Trophoblast cell (in vitro differentiated cells and primary cell): Measurements from ENCODE around the gene RASSF4.
"Not testable (repeated sequence)": the region's sequence is repeated elsewhere in the genome, so short reads cannot be mapped to it uniquely, and the experiment has no call there.

Source experiments
- DNase-seq, 2 donors: peaks; one replicate each; pipeline ENCODE4 v3.0.0-alpha.2; 2016
- H2AFZ ChIP-seq: 2 replicates; pipeline ENCODE4 v1.6.1; 2013; ENCODE audit warnings: low read length, moderate library complexity, mild to moderate bottlenecking; ENCODE audit not compliant: insufficient read depth, poor library complexity
- H2AK5ac ChIP-seq: 2 replicates; pipeline ENCODE4 v1.6.1; 2013; ENCODE audit warnings: mild to moderate bottlenecking, low read length
- H2BK120ac ChIP-seq: 2 replicates; pipeline ENCODE4 v1.6.1; 2013; ENCODE audit warnings: low read length, mild to moderate bottlenecking, moderate library complexity; ENCODE audit not compliant: insufficient read depth, poor library complexity
- H2BK12ac ChIP-seq: 2 replicates; pipeline ENCODE4 v1.6.1; 2013; ENCODE audit warnings: mild to moderate bottlenecking, low read length, moderate library complexity
- H2BK5ac ChIP-seq: 2 replicates; pipeline ENCODE4 v1.6.1; 2013; ENCODE audit warnings: low read length, low read depth, moderate library complexity, mild to moderate bottlenecking; ENCODE audit not compliant: poor library complexity
- H3K14ac ChIP-seq: 2 replicates; pipeline ENCODE4 v1.6.1; 2013; ENCODE audit warnings: mild to moderate bottlenecking, low read length
- H3K18ac ChIP-seq: 2 replicates; pipeline ENCODE4 v1.6.1; 2013; ENCODE audit warnings: mild to moderate bottlenecking, low read length
- H3K23ac ChIP-seq: 2 replicates; pipeline ENCODE4 v1.6.1; 2013; ENCODE audit warnings: low read length
- H3K27ac ChIP-seq: 2 replicates; pipeline ENCODE4 v1.5.1; 2013; ENCODE audit warnings: low read depth, mild to moderate bottlenecking, inconsistent platforms, low read length, moderate library complexity
- H3K27me3 ChIP-seq: 2 replicates; pipeline ENCODE4 v1.6.1; 2013; ENCODE audit warnings: inconsistent platforms, mild to moderate bottlenecking, low read length, moderate library complexity; ENCODE audit not compliant: insufficient read depth
- H3K36me3 ChIP-seq, 2 experiments: 1 replicate in 1 of 2; 2 replicates in 1 of 2; pipeline ENCODE4 v1.6.1; 2013; ENCODE audit warnings: low read length in 2 of 2, mild to moderate bottlenecking in 2 of 2, moderate library complexity in 1 of 2; ENCODE audit not compliant: insufficient read depth in 2 of 2, control insufficient read depth in 1 of 2
- H3K4ac ChIP-seq: 2 replicates; pipeline ENCODE4 v1.6.1; 2013; ENCODE audit warnings: low read depth, mild to moderate bottlenecking, low read length, moderate library complexity
- H3K4me1 ChIP-seq, 2 experiments: 1 replicate in 1 of 2; 2 replicates in 1 of 2; pipeline ENCODE4 v1.6.1; 2013; ENCODE audit warnings: low read length in 2 of 2, mild to moderate bottlenecking in 2 of 2, moderate library complexity in 1 of 2; ENCODE audit not compliant: insufficient read depth in 2 of 2, control insufficient read depth in 1 of 2
- H3K4me2 ChIP-seq: 2 replicates; pipeline ENCODE4 v1.6.1; 2013; ENCODE audit warnings: inconsistent platforms, mild to moderate bottlenecking, low read length, moderate library complexity
- H3K4me3 ChIP-seq: 2 replicates; pipeline ENCODE4 v1.5.1; 2013; ENCODE audit warnings: mild to moderate bottlenecking, low read depth, low read length, inconsistent platforms
- H3K79me1 ChIP-seq: one replicate; pipeline ENCODE4 v1.6.1; 2013; ENCODE audit warnings: low read length
- H3K79me2 ChIP-seq: 2 replicates; pipeline ENCODE4 v1.6.1; 2013; ENCODE audit warnings: low read length, mild to moderate bottlenecking; ENCODE audit not compliant: control insufficient read depth, insufficient read depth, poor library complexity
- H3K9ac ChIP-seq: 2 replicates; pipeline ENCODE4 v1.6.1; 2013; ENCODE audit warnings: mild to moderate bottlenecking, low read length
- H3K9me3 ChIP-seq: 2 replicates; pipeline ENCODE4 v1.6.1; 2013; ENCODE audit warnings: low read depth, mild to moderate bottlenecking, control low read depth, inconsistent platforms, low read length; ENCODE audit not compliant: insufficient read depth
- H4K12ac ChIP-seq: 2 replicates; pipeline ENCODE4 v1.6.1; 2013; ENCODE audit warnings: low read depth, mild to moderate bottlenecking, low read length, moderate library complexity
- H4K8ac ChIP-seq: 2 replicates; pipeline ENCODE4 v1.6.1; 2013; ENCODE audit warnings: low read depth, mild to moderate bottlenecking, low read length, moderate library complexity
- H4K91ac ChIP-seq: one replicate; pipeline ENCODE4 v1.6.1; 2013; ENCODE audit warnings: low read depth, mild to moderate bottlenecking, low read length, moderate library complexity
- WGBS: extraction: QIAGEN DNeasy Blood & Tissue Kit; methylation state at CpG from one replicate; pipeline ENCODE4 v1.1.7; 2013; ENCODE audit warnings: missing lambda C conversion rate; ENCODE audit not compliant: insufficient read length, insufficient coverage; ENCODE audit errors: extremely low coverage; 5-methylcytosine and 5-hydroxymethylcytosine counted together

Gene RASSF4

GRCh38 chr10:45008524-45009161 is 49.0 kb downstream of the RASSF4 start:
- Histone ChIP-seq H3K4me1 (no peaks in the 10 kb centered on the region), H3K36me3 (peaks cover 1 to 5% of the 10 kb centered on the region in 2 experiments), H3K9ac (no peak overlapping the region), H3K4me3 (no peak overlapping the region), H3K9me3 (no peaks in the 10 kb centered on the region), H2AFZ (no peak overlapping the region), H2AK5ac (no peak overlapping the region), H3K27me3 (no peaks in the 10 kb centered on the region), H4K8ac (no peak overlapping the region), H4K91ac (no peak overlapping the region), H3K23ac (no peak overlapping the region), H4K12ac (no peak overlapping the region), H2BK5ac (no peak overlapping the region), H3K79me1 (no peaks in the 10 kb centered on the region), H3K18ac (no peak overlapping the region), H3K4ac (no peak overlapping the region), H2BK12ac (no peak overlapping the region), H3K27ac (no peak overlapping the region), H3K79me2 (no peaks in the 10 kb centered on the region), H3K4me2 (no peak overlapping the region), H2BK120ac (no peak overlapping the region), H3K14ac (no peak overlapping the region)
- DNase-seq: peak; percentile 32 to 94
- no CpG with 5 or more reads among the region's 8 CpGs for WGBS

GRCh38 chr10:45014557-45014956 is 55.0 kb downstream of the RASSF4 start:
- H3K9ac ChIP-seq, H3K79me2 ChIP-seq, H4K91ac ChIP-seq, H2AFZ ChIP-seq, H3K18ac ChIP-seq, H3K4me1 ChIP-seq, H4K12ac ChIP-seq, H3K4ac ChIP-seq, H3K36me3 ChIP-seq, H3K4me2 ChIP-seq, H4K8ac ChIP-seq, H2BK5ac ChIP-seq, H2BK120ac ChIP-seq, H3K79me1 ChIP-seq, H3K9me3 ChIP-seq, H2AK5ac ChIP-seq, DNase-seq, H3K27ac ChIP-seq, H3K27me3 ChIP-seq, H3K23ac ChIP-seq, H3K4me3 ChIP-seq, H2BK12ac ChIP-seq, H3K14ac ChIP-seq: not testable (repeated sequence)
- no CpG with 5 or more reads among the region's 10 CpGs for WGBS

- no peak overlapping the region for H2AK5ac ChIP-seq
- H3K79me1 ChIP-seq: no peaks in the 10 kb centered on the region
- no peaks in the 10 kb centered on the region for H3K36me3 ChIP-seq
- no peak overlapping the region for H3K14ac ChIP-seq
- H4K12ac ChIP-seq: no peak overlapping the region
- no peak overlapping the region for H2BK5ac ChIP-seq
- no peaks in the 10 kb centered on the region for H3K79me2 ChIP-seq
- H3K9me3 ChIP-seq: no peaks in the 10 kb centered on the region
- H3K4me1 ChIP-seq: no peaks in the 10 kb centered on the region
- no peaks in the 10 kb centered on the region for H3K27me3 ChIP-seq
- H4K91ac ChIP-seq: no peak overlapping the region
- no peak overlapping the region for H4K8ac ChIP-seq
- H3K18ac ChIP-seq: no peak overlapping the region
- no peak overlapping the region for H3K4ac ChIP-seq
- H2AFZ ChIP-seq: no peak overlapping the region
- H3K4me3 ChIP-seq: no peak overlapping the region
- no peak overlapping the region for H3K23ac ChIP-seq
- WGBS: no CpG with 5 or more reads among the region's 2 CpGs
- no peak overlapping the region for H2BK12ac ChIP-seq
- no peak overlapping the region for H3K9ac ChIP-seq
- no peak overlapping the region for H3K27ac ChIP-seq
- no peak overlapping the region for H2BK120ac ChIP-seq
- DNase-seq: no peak
- H3K4me2 ChIP-seq: no peak overlapping the region
These were observed 56.0 kb downstream of the RASSF4 start for GRCh38 chr10:45015590-45015989.

- H2AFZ ChIP-seq: no peak overlapping the region
- no peak overlapping the region for H3K4ac ChIP-seq
- no peak overlapping the region for H3K4me2 ChIP-seq
- no peak overlapping the region for H3K23ac ChIP-seq
- H4K12ac ChIP-seq: no peak overlapping the region
- no peaks in the 10 kb centered on the region for H3K36me3 ChIP-seq
- no peak overlapping the region for H3K27ac ChIP-seq
- no peak overlapping the region for H2BK120ac ChIP-seq
- H3K4me1 ChIP-seq: no peaks in the 10 kb centered on the region
- no CpG with 5 or more reads among the region's 2 CpGs for WGBS
- H3K9me3 ChIP-seq: no peaks in the 10 kb centered on the region
- no peak overlapping the region for H4K8ac ChIP-seq
- H3K18ac ChIP-seq: no peak overlapping the region
- H3K9ac ChIP-seq: no peak overlapping the region
- no peak overlapping the region for H2BK5ac ChIP-seq
- DNase-seq: no peak
- no peak overlapping the region for H3K4me3 ChIP-seq
- no peaks in the 10 kb centered on the region for H3K27me3 ChIP-seq
- H3K79me2 ChIP-seq: no peaks in the 10 kb centered on the region
- H3K79me1 ChIP-seq: no peaks in the 10 kb centered on the region
- no peak overlapping the region for H4K91ac ChIP-seq
- H3K14ac ChIP-seq: no peak overlapping the region
- no peak overlapping the region for H2AK5ac ChIP-seq
- no peak overlapping the region for H2BK12ac ChIP-seq
These were observed 63.8 kb downstream of the RASSF4 start for GRCh38 chr10:45023426-45023825.
